ENCODE data around the gene UROS. TPM values are rescaled to one million over a fixed set of nuclear protein-coding genes. Genes with fewer than 3 reads are reported as not detected.

Gene UROS
- total RNA-seq, 3 donors from 2014 or later = 23.9 to 30.9 (median 27.5) TPM

GRCh38 chr10:125859128-125859817 lies 36.2 kb upstream of the UROS start:
- ATAC-seq (peak; percentile 22), DNase-seq (no peak)
- no peaks in the 10 kb centered on the region for H3K4me1 ChIP-seq (ENCODE audit: low read depth)
- TF ChIP-seq CTCF (IDR thresholded peaks at IDR 0.05) = no peak
- H3K4me3 ChIP-seq = no peak overlapping the region
- no peaks in the 10 kb centered on the region for H3K36me3 ChIP-seq (ENCODE audit: low read depth)
- no peaks in the 10 kb centered on the region for H3K9me3 ChIP-seq
- intact Hi-C loops (cut with DNase I, micrococcal nuclease) = no loop called here

DNA sequence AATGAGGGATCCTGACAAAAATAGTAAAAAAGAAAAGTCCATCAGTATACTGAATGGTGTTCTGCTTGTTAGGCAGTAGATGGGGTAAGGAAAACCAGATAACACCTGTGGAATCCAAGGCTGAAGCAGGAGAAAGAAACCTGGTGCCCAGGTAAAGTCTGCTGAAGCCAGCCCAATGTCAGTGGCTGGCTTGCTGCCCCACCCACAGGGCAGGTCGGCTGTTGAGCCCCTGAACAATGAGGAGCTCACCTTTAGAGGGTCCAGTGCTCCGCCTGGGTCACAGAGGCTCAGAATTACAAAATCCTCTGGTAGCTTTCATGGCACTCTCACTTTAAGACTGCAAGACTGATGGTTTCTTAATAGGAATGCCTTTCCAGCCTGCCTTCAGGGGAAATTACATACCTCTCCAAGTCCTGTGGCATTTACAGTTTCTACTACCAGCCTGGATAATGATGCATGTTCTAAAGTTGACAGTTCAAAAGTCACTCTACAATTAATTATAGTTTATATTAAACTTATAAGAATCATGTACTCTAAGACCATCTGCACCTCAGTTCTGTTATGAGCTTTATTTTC lies 34.2 kb upstream of the UROS start:
- no peak for TF ChIP-seq CTCF (IDR thresholded peaks at IDR 0.05)
- no peaks in the 10 kb centered on the region for H3K9me3 ChIP-seq
- H3K4me3 ChIP-seq = no peak overlapping the region
- no peak for DNase-seq
- H3K4me1 ChIP-seq (ENCODE audit: low read depth) = no peaks in the 10 kb centered on the region
- intact Hi-C loops (cut with DNase I, micrococcal nuclease) = no loop called here
- ATAC-seq = no peak
- H3K36me3 ChIP-seq (ENCODE audit: low read depth) = peaks cover 1% of the 10 kb centered on the region

GRCh38 chr10:125852487-125852886 lies 29.4 kb upstream of the UROS start:
- no peak for TF ChIP-seq CTCF (IDR thresholded peaks at IDR 0.05)
- H3K4me1 ChIP-seq (ENCODE audit: low read depth) = no peaks in the 10 kb centered on the region
- no peaks in the 10 kb centered on the region for H3K9me3 ChIP-seq
- H3K4me3 ChIP-seq = no peak overlapping the region
- ATAC-seq (no peak), DNase-seq (no peak)
- peaks cover 6% of the 10 kb centered on the region for H3K36me3 ChIP-seq (ENCODE audit: low read depth)
- intact Hi-C loops (cut with DNase I, micrococcal nuclease) = no loop called here

- Histone ChIP-seq H3K4me1 (ENCODE audit: low read depth) (no peaks in the 10 kb centered on the region), H3K9me3 (no peaks in the 10 kb centered on the region), H3K4me3 (no peak overlapping the region), H3K36me3 (ENCODE audit: low read depth) (peaks cover 6% of the 10 kb centered on the region)
- no peak for TF ChIP-seq CTCF (IDR thresholded peaks at IDR 0.05)
- intact Hi-C loops (cut with DNase I, micrococcal nuclease) = no loop called here
- no peak for ATAC-seq
- DNase-seq = no peak
Observed at GRCh38 chr10:125850766-125851731, 28.0 kb upstream of the UROS start.

- no peak for TF ChIP-seq CTCF (IDR thresholded peaks at IDR 0.05)
- intact Hi-C loops (cut with DNase I, micrococcal nuclease) = no loop called here
- no peak for ATAC-seq
Observed at GRCh38 chr10:125849448-125849847, 26.4 kb upstream of the UROS start.

More at GRCh38 chr10:125849448-125849847, 26.4 kb upstream of the UROS start:
- Histone ChIP-seq H3K36me3 (ENCODE audit: low read depth) (peaks cover 6% of the 10 kb centered on the region), H3K4me1 (ENCODE audit: low read depth) (no peaks in the 10 kb centered on the region), H3K4me3 (no peak overlapping the region), H3K9me3 (no peaks in the 10 kb centered on the region)
- no peak for DNase-seq

Measured in mucosa of descending colon (tissue), 3 donors.